ENCODE results near the gene CDK14. TPM values are rescaled to one million over a fixed set of nuclear protein-coding genes. Genes with fewer than 3 reads are reported as not detected.

CDK14 gene
- polyA plus RNA-seq, 12 donors, result 16.8 to 28.5 (median 23.8) TPM; not detected in 1

DNA sequence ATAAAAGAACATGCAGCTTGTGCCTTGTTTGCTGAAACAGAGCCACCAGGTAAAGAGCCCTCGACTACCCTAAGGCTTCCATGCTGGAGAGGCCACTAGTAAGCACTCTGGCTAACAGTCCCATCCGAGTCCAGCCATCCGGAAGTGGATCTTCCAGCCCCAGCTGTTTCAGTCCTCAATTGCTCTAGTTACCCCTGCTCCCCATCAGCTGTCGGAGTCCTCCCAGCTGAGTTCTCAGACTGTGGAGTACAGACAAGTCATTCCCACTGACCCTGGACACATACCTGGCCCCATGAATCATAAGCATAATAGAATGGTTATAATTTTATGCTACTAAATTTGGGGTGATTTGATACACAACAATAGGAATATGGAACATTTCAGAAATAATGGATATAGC, 654.6 kb downstream of the CDK14 start:
- DNase-seq, result no peak

DNA sequence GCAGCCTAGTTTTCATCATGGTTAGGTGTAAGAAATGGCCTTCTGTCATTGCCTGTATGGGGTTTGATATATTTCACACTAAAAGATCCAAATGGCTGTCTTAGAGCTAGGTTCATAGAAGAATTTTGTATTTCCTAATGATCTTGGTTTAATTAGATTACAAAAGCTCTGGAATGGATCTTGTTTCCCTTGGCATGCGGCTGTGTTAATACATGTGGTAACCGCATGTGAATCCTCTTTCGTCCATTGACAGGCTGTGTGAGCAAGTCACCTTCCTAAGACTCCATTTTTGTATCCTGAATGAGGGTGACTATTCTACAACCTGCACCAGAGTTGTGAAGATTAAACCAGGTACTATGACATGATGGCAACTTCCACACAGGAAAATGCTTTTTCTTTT, 655.8 kb downstream of the CDK14 start:
- no peak for DNase-seq

Other genes with a start within 250 kb of the CDK14 start
- 10 to 100 TPM in 10 of 12 donors, 1 to 10 TPM in 1, not detected in 1; 9.2 to 33.8 (median 20.0) TPM for gene GTPBP10, start 249.6 kb upstream of the CDK14 start, polyA plus RNA-seq (ENCODE audit: insufficient read length in 12 of 12)
- gene CLDN12, start 192.9 kb upstream of the CDK14 start, polyA plus RNA-seq (ENCODE audit: insufficient read length in 12 of 12), result 10 to 100 TPM in 11 of 12 donors, not detected in 1; 18.6 to 32.5 (median 23.7) TPM
- gene PTTG1IP2, start 126.7 kb upstream of the CDK14 start, polyA plus RNA-seq (ENCODE audit: insufficient read length in 12 of 12), result not detected

Data from muscle of arm (tissue), 12 donors.